HCT116 (cell line): ENCODE data around the gene MLLT3. TPM values are rescaled to one million over a fixed set of nuclear protein-coding genes. Genes with fewer than 3 reads are reported as not detected.

Experiments
- ATAC-seq: fragments of 200-7000 bp; cut with Tn5 transposase; 2 replicates; pipeline ENCODE4 v1.9.1; 2020; ENCODE audit warnings: mild to moderate bottlenecking, moderate library complexity
- BruUV-seq: library from RNA; stranded (reverse); fragments of 400-500 nt; replicated peaks from 2 replicates; lab custom pipeline; 2021; lab: Mats Ljungman, UMichigan
- CTCF ChIA-PET: fragments of 300-600 bp; sonication (Branson Sonifier 250); formaldehyde crosslinking; loops from one replicate; lab custom pipeline; 2021; ENCODE audit warnings: antibody characterized with exemption; lab: Charles Lee
- POLR2A ChIA-PET: fragments of 300-600, 350-600 bp; sonication (Branson Sonifier 250); formaldehyde crosslinking; loops from one replicate; lab custom pipeline; 2021; ENCODE audit warnings: antibody characterized with exemption; lab: Charles Lee
- RAD21 ChIA-PET, 2 experiments: fragments of 300-600 bp; sonication (Branson Sonifier 250); formaldehyde crosslinking; loops; one replicate each; lab custom pipeline; 2023; ENCODE audit warnings: low total read pairs in 2 of 2; ENCODE audit not compliant: uncharacterized antibody in 2 of 2, unreplicated experiment in 2 of 2, low non-redundant PET in 1 of 2; lab: Charles Lee
- DNase-seq: peaks from one replicate; pipeline ENCODE4 v3.0.0-alpha.2; 2010; ENCODE audit warnings: low read depth, low spot score
- H2AFZ ChIP-seq: fragments of 200-600 bp; shearing (Covaris generic), sonication (generic); 2 replicates; pipeline ENCODE4 v1.6.1; 2017; ENCODE audit warnings: low read depth, mixed run types, mixed read lengths, antibody characterized with exemption, low read length; ENCODE audit not compliant: poor library complexity, severe bottlenecking
- H3K27ac ChIP-seq: 2 replicates; pipeline ENCODE4 v1.5.1; 2012; ENCODE audit warnings: low read depth, low read length
- H3K27me3 ChIP-seq: fragments of 200-600 bp; sonication (generic); 2 replicates; pipeline ENCODE4 v1.6.1; 2016; ENCODE audit warnings: mixed run types, low read length, mixed read lengths; ENCODE audit not compliant: insufficient read depth
- H3K36me3 ChIP-seq, 2 experiments: fragments of 200-500 bp in 1 of 2; fragments of 200-600 bp in 1 of 2; sonication (Bioruptor generic) in 1 of 2; sonication (generic) in 1 of 2; 2 replicates each; pipeline versions ENCODE4 v1.5.1 to v1.6.1; 2014 to 2016; ENCODE audit warnings: low read length in 2 of 2, inconsistent platforms in 1 of 2, mixed read lengths in 1 of 2, mixed run types in 1 of 2; ENCODE audit not compliant: insufficient read depth in 2 of 2, control insufficient read depth in 1 of 2
- H3K4me1 ChIP-seq, 2 experiments: fragments of 200-600 bp in 1 of 2; sonication (generic) in 1 of 2; 2 replicates each; pipeline versions ENCODE4 v1.5.1 to v1.6.1; 2012 to 2017; ENCODE audit warnings: low read length in 2 of 2, inconsistent platforms in 1 of 2, mild to moderate bottlenecking in 1 of 2, mixed read lengths in 1 of 2, mixed run types in 1 of 2, moderate library complexity in 1 of 2; ENCODE audit not compliant: insufficient read depth in 2 of 2, control insufficient read depth in 1 of 2
- H3K4me2 ChIP-seq: fragments of 200-600 bp; sonication (generic); 2 replicates; pipeline ENCODE4 v1.6.1; 2017; ENCODE audit warnings: mixed run types, low read length, mixed read lengths
- H3K4me3 ChIP-seq, 2 experiments: fragments of 200-600 bp in 1 of 2; sonication (generic) in 1 of 2; replicated peaks in 1 of 2; 2 replicates each; pipeline ENCODE4 v1.5.1; 2011 to 2016; ENCODE audit warnings: low read length in 2 of 2, control low read depth in 1 of 2, low read depth in 1 of 2, mild to moderate bottlenecking in 1 of 2, mixed read lengths in 1 of 2, mixed run types in 1 of 2
- H3K79me2 ChIP-seq: fragments of 200-600 bp; sonication (generic); 2 replicates; pipeline ENCODE4 v1.6.1; 2017; ENCODE audit warnings: mild to moderate bottlenecking, mixed run types, low read length, moderate library complexity, mixed read lengths; ENCODE audit not compliant: insufficient read depth
- H3K9ac ChIP-seq: fragments of 200-600 bp; sonication (generic); 2 replicates; pipeline ENCODE4 v1.6.1; 2016; ENCODE audit warnings: low read length, mixed read lengths
- H3K9me2 ChIP-seq: fragments of 200-600 bp; sonication (generic), shearing (Covaris generic); 2 replicates; pipeline ENCODE4 v1.6.1; 2017; ENCODE audit warnings: mixed run types, mild to moderate bottlenecking, moderate library complexity; ENCODE audit not compliant: insufficient read depth
- H3K9me3 ChIP-seq, 2 experiments: fragments of 200-500 bp in 1 of 2; fragments of 200-600 bp in 1 of 2; sonication (Bioruptor generic) in 1 of 2; sonication (generic) in 1 of 2; 2 replicates each; pipeline ENCODE4 v1.6.1; 2014 to 2017; ENCODE audit warnings: low read length in 2 of 2, mixed read lengths in 2 of 2, inconsistent platforms in 1 of 2, low read depth in 1 of 2, mild to moderate bottlenecking in 1 of 2, mixed run types in 1 of 2, moderate library complexity in 1 of 2; ENCODE audit not compliant: control insufficient read depth in 1 of 2, insufficient read depth in 1 of 2
- H4K20me1 ChIP-seq: fragments of 200-600 bp; sonication (generic), shearing (Covaris generic); 2 replicates; pipeline ENCODE4 v1.6.1; 2017; ENCODE audit warnings: mixed run types, mild to moderate bottlenecking, moderate library complexity; ENCODE audit not compliant: insufficient read depth
- ATF3 ChIP-seq: IDR thresholded peaks from 2 replicates; pipeline ENCODE4 v1.6.1; 2012
- CBX3 ChIP-seq: IDR thresholded peaks from 2 replicates; pipeline ENCODE4 v1.6.1; 2012; ENCODE audit warnings: low read depth
- CEBPB ChIP-seq: IDR thresholded peaks from 2 replicates; pipeline ENCODE4 v1.6.1; 2012; ENCODE audit warnings: low read depth
- ELF1 ChIP-seq: IDR thresholded peaks from 2 replicates; pipeline ENCODE4 v1.6.1; 2012; ENCODE audit warnings: low read depth, borderline replicate concordance
- EZH2 ChIP-seq: fragments of 200-600 bp; sonication (generic); IDR thresholded peaks from 2 replicates; pipeline ENCODE4 v1.6.1; 2017; ENCODE audit warnings: antibody characterized with exemption, mixed run types
- EZH2phosphoT487 ChIP-seq: fragments of 200-600 bp; IDR thresholded peaks from 2 replicates; pipeline ENCODE4 v1.6.1; 2018; ENCODE audit warnings: antibody characterized with exemption, borderline replicate concordance
- JUND ChIP-seq: IDR thresholded peaks from 2 replicates; pipeline ENCODE4 v1.6.1; 2012
- MAX ChIP-seq: IDR thresholded peaks from 2 replicates; pipeline ENCODE4 v1.6.1; 2012
- POLR2A ChIP-seq: IDR thresholded peaks from 2 replicates; pipeline ENCODE4 v1.7.0; 2011; ENCODE audit warnings: borderline replicate concordance; ENCODE audit not compliant: insufficient read depth, insufficient read length; ENCODE audit errors: extremely low read depth
- POLR2AphosphoS5 ChIP-seq: IDR thresholded peaks from 2 replicates; pipeline ENCODE4 v1.6.1; 2011; ENCODE audit warnings: mild to moderate bottlenecking, low read depth, low read length, moderate library complexity
- SIN3A ChIP-seq: IDR thresholded peaks from 2 replicates; pipeline ENCODE4 v1.6.1; 2012; ENCODE audit warnings: low read depth
- SRF ChIP-seq: IDR thresholded peaks from 2 replicates; pipeline ENCODE4 v1.6.1; 2012; ENCODE audit warnings: low read depth
- YY1 ChIP-seq: IDR thresholded peaks from 2 replicates; pipeline ENCODE4 v1.6.1; 2011; ENCODE audit warnings: low read length, low read depth, moderate library complexity, mild to moderate bottlenecking; ENCODE audit not compliant: insufficient replicate concordance; ENCODE audit errors: extremely low read depth
- ZBTB33 ChIP-seq: IDR thresholded peaks from 2 replicates; pipeline ENCODE4 v1.6.1; 2011; ENCODE audit warnings: mild to moderate bottlenecking, low read length, moderate library complexity; ENCODE audit not compliant: insufficient replicate concordance; ENCODE audit errors: extremely low read depth
- ZFX ChIP-seq: fragments of 450-650 bp; IDR thresholded peaks from 2 replicates; pipeline ENCODE4 v1.6.1; 2017
- ZNF274 ChIP-seq: fragments of 200-500 bp; sonication (Bioruptor generic); IDR thresholded peaks from 2 replicates; pipeline ENCODE4 v1.6.1; 2014; ENCODE audit warnings: mild to moderate bottlenecking, low read depth, low read length, inconsistent platforms
- intact Hi-C: fragments of 100-400 bp; cut with micrococcal nuclease; formaldehyde crosslinking; loops from 2 replicates; pipeline ENCODE4 v1.10.0; 2022
- total RNA-seq: library from RNA; stranded (reverse); gene quantifications from one replicate; pipeline ENCODE4 v1.2.1, GENCODE V29; 2021; ENCODE audit not compliant: unreplicated experiment

The MLLT3 gene
- total RNA-seq, 1 experiment from 2014 or later, result 4.3 TPM

DNA sequence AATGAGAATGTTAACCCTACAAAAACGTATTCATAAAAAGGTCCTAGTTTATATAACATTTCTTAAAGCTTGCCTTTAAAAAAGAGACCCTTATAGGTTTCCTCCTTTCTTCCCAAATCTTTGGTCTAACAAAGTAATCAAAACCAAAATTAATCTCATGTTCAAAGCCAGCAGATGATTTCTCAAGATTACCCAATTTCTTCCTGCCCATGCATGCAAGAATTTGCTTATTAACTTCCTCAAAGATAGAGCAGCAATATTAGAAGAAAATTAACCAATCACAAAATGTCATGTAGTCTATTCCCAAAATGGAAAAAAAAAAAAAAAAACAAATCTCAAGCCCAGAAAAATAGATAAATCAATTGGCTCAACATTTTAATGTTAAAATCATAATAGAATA lies 114.9 kb downstream of the MLLT3 start:
- BruUV-seq, result no TSS peak
- POLR2A ChIA-PET, result no interaction called here
- no peaks in the 10 kb centered on the region for H3K9me3 ChIP-seq
- H3K9ac ChIP-seq, result no peak overlapping the region
- H3K4me2 ChIP-seq, result no peak overlapping the region
- RAD21 ChIA-PET, result no interaction called here
- H3K9me2 ChIP-seq, result no peaks in the 10 kb centered on the region
- DNase-seq (no peak), ATAC-seq (no peak)
- no peak overlapping the region for H3K27ac ChIP-seq
- no peak for TF ChIP-seq SIN3A
- no peak for TF ChIP-seq EZH2phosphoT487
- no peak for TF ChIP-seq CEBPB
- TF ChIP-seq ZNF274, result no peak
- no peak for TF ChIP-seq CBX3
- no peak for TF ChIP-seq SRF
- TF ChIP-seq POLR2AphosphoS5, result no peak
- TF ChIP-seq POLR2A, result no peak
- TF ChIP-seq ATF3, result no peak
- TF ChIP-seq ZFX, result no peak
- TF ChIP-seq EZH2, result no peak
- TF ChIP-seq ZBTB33, result no peak
- no peak for TF ChIP-seq JUND
- TF ChIP-seq YY1, result no peak
- TF ChIP-seq ELF1, result no peak
- no peak for TF ChIP-seq MAX
- no peaks in the 10 kb centered on the region for H3K36me3 ChIP-seq
- peaks cover 0 to 6% of the 10 kb centered on the region in 2 experiments; a peak in 1 of 4 replicates for H3K4me1 ChIP-seq
- H4K20me1 ChIP-seq, result no peaks in the 10 kb centered on the region
- no peaks in the 10 kb centered on the region for H3K79me2 ChIP-seq
- peaks cover 6% of the 10 kb centered on the region; the same call in 1 of the 2 replicates for H3K27me3 ChIP-seq
- intact Hi-C loops, result no loop called here
- CTCF ChIA-PET, result no interaction called here
- H3K4me3 ChIP-seq, result no peak overlapping the region
- no peak overlapping the region for H2AFZ ChIP-seq
